Measurements from ENCODE around the gene BCOR. TPM values are rescaled to one million over a fixed set of nuclear protein-coding genes. Genes with fewer than 3 reads are reported as not detected.
A peak's percentile ranks its signal among the peaks of the same experiment; 100 is the strongest.

Gene BCOR
- total and polyA plus RNA-seq, 4 donors: 5.6 to 23.0 (median 11.0) TPM

- Histone ChIP-seq H3K27ac (ENCODE audit: low read depth in 1 of 2, low read length in 2 of 2) (no peak overlapping the region), H3K36me3 (ENCODE audit: control insufficient read depth in 4 of 4, insufficient read depth in 3 of 4, low read depth in 1 of 4, low read length in 3 of 4) (peaks cover 6 to 59% (median 56%) of the 10 kb centered on the region in 4 donors), H3K9ac (ENCODE audit: low read depth in 1 of 2, low read length in 2 of 2) (no peak overlapping the region), H3K27me3 (ENCODE audit: control insufficient read depth in 4 of 4, insufficient read depth in 4 of 4, low read length in 3 of 4) (no peaks in the 10 kb centered on the region), H3K4me1 (ENCODE audit: control insufficient read depth in 4 of 4, insufficient read depth in 4 of 4, low read length in 3 of 4) (no peaks in the 10 kb centered on the region), H3K4me3 (ENCODE audit: low read depth in 1 of 3, low read length in 3 of 3) (no peak overlapping the region), H3K9me3 (ENCODE audit: control insufficient read depth in 4 of 4, low read length in 3 of 4) (peaks cover 0 to 20% (median 12%) of the 10 kb centered on the region in 4 donors)
- 93% methylated on average over 1 of the region's 1 CpG for whole genome bisulfite sequencing
- no peak for DNase-seq (ENCODE audit: low spot score)
- TF ChIP-seq ATF3 (IDR thresholded peaks at IDR 0.05) (no peak), CTCF (IDR thresholded peaks at IDR 0.05; ENCODE audit: low read depth, low read length, missing input control) (no peak), TAF1 (conservative IDR thresholded peaks at IDR 0.05) (no peak), HNF4G (IDR thresholded peaks at IDR 0.05) (no peak), REST (IDR thresholded peaks at IDR 0.05) (no peak), FOXA1 (IDR thresholded peaks at IDR 0.05) (no peak), RXRA (IDR thresholded peaks at IDR 0.05) (no peak), MAX (IDR thresholded peaks at IDR 0.05) (no peak), FOXA2 (IDR thresholded peaks at IDR 0.05) (no peak), ZBTB33 (IDR thresholded peaks at IDR 0.05) (no peak), GABPA (IDR thresholded peaks at IDR 0.05 in 1 of 2, conservative IDR thresholded peaks at IDR 0.05 in 1 of 2) (no peak), SP1 (IDR thresholded peaks at IDR 0.05) (no peak)
Observed at GRCh38 chrX:40054793-40055192, 43.0 kb downstream of the BCOR start.

- Histone ChIP-seq H3K9ac (ENCODE audit: low read depth in 1 of 2, low read length in 2 of 2) (no peak overlapping the region), H3K27me3 (ENCODE audit: control insufficient read depth in 4 of 4, insufficient read depth in 4 of 4, low read length in 3 of 4) (no peaks in the 10 kb centered on the region), H3K4me3 (ENCODE audit: low read depth in 1 of 3, low read length in 3 of 3) (peak overlapping the region in 1 of 3 donors; percentile 14), H3K36me3 (ENCODE audit: control insufficient read depth in 4 of 4, insufficient read depth in 3 of 4, low read depth in 1 of 4, low read length in 3 of 4) (peaks cover 8 to 57% (median 52%) of the 10 kb centered on the region in 4 donors), H3K4me1 (ENCODE audit: control insufficient read depth in 4 of 4, insufficient read depth in 4 of 4, low read length in 3 of 4) (no peaks in the 10 kb centered on the region), H3K27ac (ENCODE audit: low read depth in 1 of 2, low read length in 2 of 2) (no peak overlapping the region), H3K9me3 (ENCODE audit: control insufficient read depth in 4 of 4, low read length in 3 of 4) (peaks cover 0 to 25% (median 13%) of the 10 kb centered on the region in 4 donors)
- DNase-seq (ENCODE audit: low spot score): no peak
- 100% methylated on average over 1 of the region's 1 CpG for WGBS
- TF ChIP-seq MAX (IDR thresholded peaks at IDR 0.05): no peak
- TF ChIP-seq TAF1 (conservative IDR thresholded peaks at IDR 0.05): no peak
- TF ChIP-seq NR2F2 (IDR thresholded peaks at IDR 0.05): no peak
- TF ChIP-seq HNF4G (IDR thresholded peaks at IDR 0.05): no peak
- TF ChIP-seq CTCF (IDR thresholded peaks at IDR 0.05; ENCODE audit: low read depth, low read length, missing input control): no peak
- no peak for TF ChIP-seq ATF3 (IDR thresholded peaks at IDR 0.05)
- no peak for TF ChIP-seq YY1 (IDR thresholded peaks at IDR 0.05)
- no peak for TF ChIP-seq RAD21 (IDR thresholded peaks at IDR 0.05)
- no peak for TF ChIP-seq GABPA (IDR thresholded peaks at IDR 0.05 in 1 of 2, conservative IDR thresholded peaks at IDR 0.05 in 1 of 2)
- TF ChIP-seq FOXA2 (IDR thresholded peaks at IDR 0.05): no peak
- TF ChIP-seq HNF4A (conservative IDR thresholded peaks at IDR 0.05): no peak
- no peak for TF ChIP-seq JUND (IDR thresholded peaks at IDR 0.05)
- no peak for TF ChIP-seq EGR1 (IDR thresholded peaks at IDR 0.05; ENCODE audit: low read depth in 2 of 2)
Observed at GRCh38 chrX:40050532-40050931, 47.2 kb downstream of the BCOR start.
